Ectodermal cell (in vitro differentiated cells): ENCODE data around the gene SIRT5.

Experiments
- H3K27ac ChIP-seq: 2 replicates; pipeline ENCODE4 v1.7.0; 2013; ENCODE audit warnings: mild to moderate bottlenecking, low read depth, low read length; ENCODE audit not compliant: insufficient read depth, poor library complexity, severe bottlenecking
- H3K27me3 ChIP-seq: 2 replicates; pipeline ENCODE4 v1.7.0; 2013; ENCODE audit warnings: mild to moderate bottlenecking, low read length; ENCODE audit not compliant: insufficient read depth, control insufficient read depth, poor library complexity, severe bottlenecking
- H3K36me3 ChIP-seq: one replicate; pipeline ENCODE4 v1.7.0; 2013; ENCODE audit warnings: low read length; ENCODE audit not compliant: control insufficient read depth, insufficient read depth
- H3K4me1 ChIP-seq: one replicate; pipeline ENCODE4 v1.7.0; 2013; ENCODE audit warnings: low read length; ENCODE audit not compliant: control insufficient read depth, insufficient read depth
- H3K4me3 ChIP-seq: 2 replicates; pipeline ENCODE4 v1.7.0; 2013; ENCODE audit warnings: low read depth, low read length, control low read depth; ENCODE audit not compliant: insufficient read depth
- H3K9me3 ChIP-seq: 2 replicates; pipeline ENCODE4 v1.7.0; 2013; ENCODE audit warnings: mild to moderate bottlenecking, low read length, moderate library complexity; ENCODE audit not compliant: control insufficient read depth
- WGBS, 2 experiments: methylation state at CpG; one replicate each; pipeline ENCODE4 v1.1.7; 2013; ENCODE audit warnings: missing lambda C conversion rate in 2 of 2; 5-methylcytosine and 5-hydroxymethylcytosine counted together

Gene SIRT5

DNA sequence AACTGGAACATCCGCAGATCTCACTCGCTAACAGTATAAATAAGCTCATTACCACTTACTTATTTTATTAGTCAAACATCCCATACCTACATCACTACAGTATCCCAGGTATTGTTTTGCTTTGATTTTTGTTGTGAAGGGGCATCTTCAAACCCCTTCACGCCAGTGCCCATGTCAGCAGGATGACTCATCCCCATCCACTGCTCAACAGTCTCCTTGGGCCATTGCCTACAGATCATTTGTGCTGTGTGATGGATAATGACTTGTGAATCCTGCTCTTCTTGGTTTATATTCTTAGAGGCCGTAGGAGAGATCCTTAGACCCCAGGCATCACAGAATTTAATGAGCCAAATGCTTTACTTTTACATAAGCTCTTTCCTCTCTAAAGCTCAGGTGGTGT lies 8.5 kb upstream of the SIRT5 start:
- H3K27me3 ChIP-seq: no peaks in the 10 kb centered on the region
- peaks cover 6% of the 10 kb centered on the region for H3K4me1 ChIP-seq
- no peak overlapping the region for H3K4me3 ChIP-seq
- H3K9me3 ChIP-seq: no peaks in the 10 kb centered on the region
- 84 to 88% methylated on average over 3 to 4 of the region's 4 CpGs for WGBS, 2 experiments
- no peak overlapping the region for H3K27ac ChIP-seq
- H3K36me3 ChIP-seq: no peaks in the 10 kb centered on the region

DNA sequence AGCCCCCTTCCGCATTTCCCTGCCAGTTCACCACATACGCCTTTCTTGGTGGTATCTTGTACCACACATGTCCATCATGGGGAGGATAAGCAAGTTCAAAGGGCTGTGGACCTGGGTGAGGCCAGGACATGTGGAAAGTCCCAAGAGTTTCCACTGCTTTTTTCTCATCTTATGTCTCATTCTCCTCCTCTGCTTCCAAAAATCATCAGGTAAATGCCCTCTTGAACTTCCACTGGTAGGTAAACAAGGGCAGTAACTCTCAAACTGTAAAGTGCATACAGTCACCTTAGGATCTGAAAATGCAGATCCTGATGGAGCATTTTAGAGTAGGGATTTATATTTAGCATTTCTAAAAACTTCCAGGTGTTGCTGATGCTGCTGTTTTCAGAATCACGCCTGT lies 7.9 kb upstream of the SIRT5 start:
- WGBS, 2 experiments: 92 to 93% methylated on average over 3 of the region's 3 CpGs
- Histone ChIP-seq H3K9me3 (no peaks in the 10 kb centered on the region), H3K4me1 (peaks cover 6% of the 10 kb centered on the region), H3K36me3 (no peaks in the 10 kb centered on the region), H3K27me3 (no peaks in the 10 kb centered on the region), H3K27ac (no peak overlapping the region), H3K4me3 (no peak overlapping the region)

DNA sequence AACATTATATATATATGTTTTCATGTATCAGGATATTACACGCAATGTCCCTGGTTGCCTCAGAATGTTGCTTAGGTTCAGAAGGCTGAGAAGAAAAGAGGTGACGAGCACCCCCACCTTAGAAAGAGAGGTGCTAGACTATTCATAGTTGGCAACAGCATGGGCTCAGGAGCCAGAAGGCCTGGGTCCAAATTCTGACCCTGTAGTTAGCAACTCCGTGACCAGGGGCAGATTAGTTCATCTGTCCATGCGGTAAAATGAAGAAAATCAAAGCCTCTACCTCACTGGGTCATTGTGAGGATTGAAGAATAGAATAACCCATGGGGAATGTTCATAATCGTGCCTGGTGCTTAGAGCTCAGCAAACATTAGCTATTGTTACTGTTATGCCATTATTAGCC lies 5.4 kb upstream of the SIRT5 start:
- H3K4me1 ChIP-seq: peaks cover 7% of the 10 kb centered on the region
- no peaks in the 10 kb centered on the region for H3K36me3 ChIP-seq
- H3K9me3 ChIP-seq: no peaks in the 10 kb centered on the region
- H3K27me3 ChIP-seq: no peaks in the 10 kb centered on the region
- 92 to 97% methylated on average over 5 of the region's 5 CpGs for WGBS, 2 experiments
- no peak overlapping the region for H3K27ac ChIP-seq
- H3K4me3 ChIP-seq: no peak overlapping the region

DNA sequence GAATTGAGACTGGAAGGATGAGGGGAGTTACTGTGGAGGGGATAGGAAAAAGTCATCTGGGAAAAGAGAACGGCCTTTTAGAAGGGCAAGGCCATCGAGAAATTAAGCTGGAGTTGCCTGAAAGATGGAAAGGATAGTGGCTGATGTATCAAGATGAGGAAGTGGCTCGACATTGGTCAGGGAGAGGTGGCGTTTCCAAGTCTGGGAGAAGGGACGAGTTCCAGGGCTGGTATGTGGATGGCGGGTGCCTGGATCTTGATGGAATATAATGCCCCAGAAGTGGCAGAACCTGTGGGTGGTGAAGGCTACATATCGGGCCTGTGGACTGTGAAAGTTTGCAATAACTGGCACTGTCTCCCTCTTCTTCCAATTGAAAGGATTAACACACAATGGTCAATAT lies 2.2 kb upstream of the SIRT5 start:
- H3K27ac ChIP-seq: no peak overlapping the region
- H3K4me3 ChIP-seq: no peak overlapping the region
- 93 to 94% methylated on average over 7 of the region's 7 CpGs for WGBS, 2 experiments
- H3K4me1 ChIP-seq: peaks cover 7% of the 10 kb centered on the region
- H3K9me3 ChIP-seq: no peaks in the 10 kb centered on the region
- H3K36me3 ChIP-seq: no peaks in the 10 kb centered on the region
- no peaks in the 10 kb centered on the region for H3K27me3 ChIP-seq

DNA sequence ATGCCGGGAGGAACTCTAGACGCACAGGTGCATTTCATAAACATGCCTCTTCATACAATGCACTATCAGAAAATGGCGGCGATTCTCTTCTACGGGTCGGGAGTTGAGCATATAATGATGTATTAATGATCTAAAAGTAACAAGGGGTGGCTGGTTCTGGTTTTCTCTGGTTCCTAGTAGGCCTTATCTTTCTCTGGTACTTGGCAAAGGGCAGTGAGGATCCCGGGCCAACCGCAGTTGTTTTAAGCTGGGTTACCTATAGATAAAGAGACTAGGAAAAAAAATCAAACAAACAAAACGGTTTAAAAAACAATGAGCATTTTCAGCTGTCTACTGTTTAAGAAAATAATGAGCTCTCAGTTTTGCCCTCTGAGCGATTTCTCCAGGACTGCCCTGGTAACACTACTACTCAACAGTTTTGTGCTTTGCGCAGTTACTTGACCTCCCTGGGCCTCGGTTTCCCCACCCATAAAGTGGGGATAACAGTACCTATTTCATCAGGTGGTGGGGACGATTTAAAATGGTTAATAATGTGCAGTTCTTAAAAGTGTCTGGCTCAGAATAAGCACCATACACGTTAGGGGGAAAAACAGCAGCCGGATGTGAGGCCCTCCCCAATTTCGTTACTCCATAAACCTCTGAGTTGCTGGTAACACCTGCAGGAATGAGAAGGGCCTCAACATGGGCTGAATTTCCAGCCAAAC lies 1.3 kb upstream of the SIRT5 start:
- Histone ChIP-seq H3K27ac (no peak overlapping the region), H3K9me3 (no peaks in the 10 kb centered on the region), H3K4me3 (peak overlapping the region; percentile 68), H3K4me1 (peaks cover 7% of the 10 kb centered on the region), H3K27me3 (no peaks in the 10 kb centered on the region), H3K36me3 (no peaks in the 10 kb centered on the region)
- 92% methylated on average over 16 of the region's 16 CpGs for WGBS, 2 experiments

DNA sequence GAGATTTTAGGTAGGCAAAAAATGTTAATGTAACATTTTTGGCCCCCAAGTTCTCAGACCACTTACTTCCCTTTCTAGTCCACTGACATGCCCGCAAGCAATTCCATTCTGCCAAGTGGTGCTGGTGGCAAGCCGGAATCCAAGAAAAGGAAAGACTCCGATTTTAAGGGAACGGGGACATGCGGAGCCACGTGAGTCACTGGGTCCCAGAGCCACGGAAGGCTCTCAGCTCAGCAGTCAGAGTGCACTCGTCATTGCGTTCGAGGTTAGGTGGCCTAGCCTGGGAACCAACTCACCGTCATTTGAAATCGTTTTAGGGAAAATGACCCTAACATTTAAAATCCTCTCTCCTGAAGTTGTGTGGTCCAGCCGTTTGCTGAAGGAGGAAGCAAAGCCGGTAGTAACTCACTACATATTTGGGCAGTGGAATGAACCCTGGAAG lies 711 bp upstream of the SIRT5 start:
- WGBS, 2 experiments: 18% methylated on average over 14 of the region's 14 CpGs
- no peaks in the 10 kb centered on the region for H3K9me3 ChIP-seq

DNA sequence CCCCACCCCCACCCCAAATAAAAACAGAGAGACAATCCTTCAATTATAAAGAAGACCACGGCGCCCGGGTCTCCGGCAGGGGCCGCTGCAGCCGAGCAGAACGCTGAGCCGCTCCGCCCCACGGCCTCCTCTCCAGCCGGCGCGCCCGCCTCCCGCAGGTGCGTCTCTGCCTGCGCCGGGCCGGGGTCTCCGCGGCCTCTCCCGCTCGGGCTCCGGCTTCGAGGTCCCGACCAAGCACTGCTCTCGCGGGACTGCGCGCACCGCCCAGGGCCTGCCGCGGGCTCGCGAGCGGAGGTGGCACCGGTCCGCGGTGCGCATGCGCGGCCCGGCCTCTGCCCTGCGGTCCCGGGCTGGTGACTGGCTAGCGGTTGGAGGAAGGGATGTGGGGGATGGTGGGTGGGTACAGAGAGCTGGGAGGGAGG lies 241 bp upstream of the SIRT5 start:
- Histone ChIP-seq H3K4me3 (peak overlapping the region; percentile 68), H3K4me1 (peaks cover 7% of the 10 kb centered on the region), H3K27ac (peak overlapping the region; percentile 90), H3K27me3 (no peaks in the 10 kb centered on the region), H3K36me3 (no peaks in the 10 kb centered on the region), H3K9me3 (no peaks in the 10 kb centered on the region)
- 0 to 1% methylated on average over 46 of the region's 46 CpGs for WGBS, 2 experiments

More for the DNA sequence above, 711 bp upstream of the SIRT5 start:
- H3K4me3 ChIP-seq: peak overlapping the region; percentile 68
- H3K4me1 ChIP-seq: peaks cover 7% of the 10 kb centered on the region
- no peaks in the 10 kb centered on the region for H3K36me3 ChIP-seq
- no peaks in the 10 kb centered on the region for H3K27me3 ChIP-seq
- peak overlapping the region; percentile 18 for H3K27ac ChIP-seq

DNA sequence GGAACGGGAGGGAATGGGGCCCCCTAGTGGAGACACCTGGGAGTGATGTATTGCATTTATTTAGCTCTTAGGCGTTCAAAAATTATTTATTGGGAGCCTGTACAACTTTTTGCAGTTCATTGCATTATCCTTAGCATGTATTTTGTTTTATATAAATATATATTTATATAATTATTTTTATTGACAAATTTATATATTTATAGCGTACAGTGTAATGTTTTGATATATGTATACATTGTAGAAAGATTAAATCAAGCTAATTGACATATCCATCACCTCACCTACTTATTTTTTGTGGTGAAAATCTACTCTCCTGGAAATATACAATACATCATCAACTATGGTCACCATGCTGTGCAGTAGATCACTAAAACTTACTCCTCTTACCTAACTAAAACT lies 975 bp downstream of the SIRT5 start:
- H3K36me3 ChIP-seq: no peaks in the 10 kb centered on the region
- no peaks in the 10 kb centered on the region for H3K9me3 ChIP-seq
- peak overlapping the region; percentile 68 for H3K4me3 ChIP-seq
- peak overlapping the region; percentile 90 for H3K27ac ChIP-seq
- 0 to 13% methylated on average over 2 of the region's 3 CpGs for WGBS, 2 experiments
- peaks cover 7% of the 10 kb centered on the region for H3K4me1 ChIP-seq
- H3K27me3 ChIP-seq: no peaks in the 10 kb centered on the region

DNA sequence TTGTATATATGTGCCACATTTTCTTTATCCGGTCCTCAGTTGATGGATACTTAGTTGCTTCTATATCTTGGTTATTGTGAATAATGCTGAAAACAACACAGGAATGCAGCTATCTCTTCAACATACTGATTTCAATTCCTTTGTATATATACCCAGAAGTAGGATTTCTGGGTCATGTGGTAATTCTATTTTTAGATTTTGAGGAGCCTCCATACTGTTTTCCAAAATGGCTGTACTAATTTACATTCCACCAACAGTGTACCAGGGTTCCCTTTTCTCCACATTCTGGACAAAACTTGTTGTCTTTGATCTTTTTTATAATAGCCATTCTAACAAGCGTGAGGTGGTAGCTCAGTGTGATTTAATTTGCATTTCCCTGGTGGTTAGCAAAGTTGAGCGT lies 1.6 kb downstream of the SIRT5 start:
- H3K27ac ChIP-seq: no peak overlapping the region
- no peaks in the 10 kb centered on the region for H3K27me3 ChIP-seq
- no peak overlapping the region for H3K4me3 ChIP-seq
- no peaks in the 10 kb centered on the region for H3K36me3 ChIP-seq
- 86 to 93% methylated on average over 2 of the region's 3 CpGs for WGBS, 2 experiments
- H3K9me3 ChIP-seq: no peaks in the 10 kb centered on the region
- peaks cover 7% of the 10 kb centered on the region for H3K4me1 ChIP-seq

DNA sequence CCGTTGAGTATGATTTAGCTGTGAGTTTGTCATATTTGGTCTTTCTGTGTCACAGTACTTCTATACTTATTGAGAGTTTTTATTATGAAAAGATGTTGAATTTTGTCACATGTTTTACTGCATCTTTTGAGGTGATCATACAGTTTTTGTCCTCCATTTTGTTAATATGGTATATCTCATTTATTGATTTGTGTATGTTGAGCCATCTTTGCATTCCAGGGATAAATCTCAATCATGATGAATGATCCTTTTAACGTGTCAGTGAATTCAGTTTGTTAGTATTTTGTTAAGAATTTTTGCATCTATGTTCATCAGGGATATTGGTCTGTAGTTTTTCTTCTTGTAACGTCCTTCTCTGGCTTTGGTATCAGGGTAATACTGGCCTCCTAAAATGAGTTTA lies 3.5 kb downstream of the SIRT5 start:
- H3K36me3 ChIP-seq: no peaks in the 10 kb centered on the region
- 93 to 95% methylated on average over 3 of the region's 3 CpGs for WGBS, 2 experiments

More for the DNA sequence above, 3.5 kb downstream of the SIRT5 start:
- Histone ChIP-seq H3K27ac (no peak overlapping the region), H3K4me1 (peaks cover 7% of the 10 kb centered on the region), H3K9me3 (no peaks in the 10 kb centered on the region), H3K27me3 (no peaks in the 10 kb centered on the region), H3K4me3 (no peak overlapping the region)
